ENCODE measurements around the gene TAMALIN.

The TAMALIN gene

GRCh38 chr12:52056801-52057637, 50.3 kb downstream of the TAMALIN start:
- no peak for DNase-seq

- DNase-seq: no peak
Measured at GRCh38 chr12:52057638-52058576, 51.2 kb downstream of the TAMALIN start.

GRCh38 chr12:52058631-52059361, 52.0 kb downstream of the TAMALIN start:
- no peak for DNase-seq

GRCh38 chr12:52059582-52060497, 53.1 kb downstream of the TAMALIN start:
- no peak for DNase-seq

GRCh38 chr12:52060498-52061177, 53.9 kb downstream of the TAMALIN start:
- no peak for DNase-seq

- no peak for DNase-seq
Measured at GRCh38 chr12:52061470-52062166, 54.9 kb downstream of the TAMALIN start.

GRCh38 chr12:52062167-52063081, 55.7 kb downstream of the TAMALIN start:
- no peak for DNase-seq

- no peak for DNase-seq
Measured at GRCh38 chr12:52063082-52063924, 56.6 kb downstream of the TAMALIN start.

- DNase-seq: no peak
Measured at GRCh38 chr12:52063981-52064649, 57.4 kb downstream of the TAMALIN start.

All from bone marrow (tissue), 2 donors.